A673 (cell line): ENCODE results near the gene TRERF1. TPM values are rescaled to one million over a fixed set of nuclear protein-coding genes. Genes with fewer than 3 reads are reported as not detected.
A peak's percentile ranks its signal among the peaks of the same experiment; 100 is the strongest.

Experiments
- BruUV-seq: library from RNA; stranded (reverse); fragments of 400-500 nt; replicated peaks from 2 replicates; lab custom pipeline; 2021; lab: Mats Ljungman, UMichigan
- CTCF ChIA-PET: fragments of 300-600 bp; sonication (Branson Sonifier 250); formaldehyde crosslinking; loops from one replicate; lab custom pipeline; 2022; ENCODE audit warnings: antibody characterized with exemption; lab: Charles Lee
- POLR2A ChIA-PET: fragments of 300-600 bp; sonication (Branson Sonifier 250); formaldehyde crosslinking; loops from one replicate; lab custom pipeline; 2022; ENCODE audit warnings: antibody characterized with exemption; ENCODE audit not compliant: low non-redundant PET; lab: Charles Lee
- DNase-seq: peaks from one replicate; pipeline ENCODE4 v3.0.0-alpha.2; 2015; ENCODE audit warnings: low spot score
- H3K27ac ChIP-seq: fragments of 200-600 bp; sonication (generic); 2 replicates; pipeline ENCODE4 v1.5.1; 2016; ENCODE audit warnings: mixed run types, low read depth, mild to moderate bottlenecking, mixed read lengths, antibody characterized with exemption, low read length; ENCODE audit not compliant: poor library complexity, severe bottlenecking
- H3K27me3 ChIP-seq: fragments of 200-600 bp; sonication (generic); replicated peaks from 2 replicates; pipeline ENCODE4 v1.6.1; 2017; ENCODE audit warnings: mixed run types, low read depth, mild to moderate bottlenecking, mixed read lengths, antibody characterized with exemption, low read length; ENCODE audit not compliant: insufficient read depth, poor library complexity
- H3K36me3 ChIP-seq: fragments of 200-600 bp; sonication (generic); 2 replicates; pipeline ENCODE4 v1.6.1; 2016; ENCODE audit warnings: mixed run types, mild to moderate bottlenecking, mixed read lengths, antibody characterized with exemption, low read length; ENCODE audit not compliant: insufficient read depth, poor library complexity, severe bottlenecking
- H3K4me1 ChIP-seq: fragments of 200-600 bp; sonication (generic); 2 replicates; pipeline ENCODE4 v1.6.1; 2017; ENCODE audit warnings: mixed run types, mild to moderate bottlenecking, mixed read lengths, antibody characterized with exemption, low read length; ENCODE audit not compliant: insufficient read depth, poor library complexity, severe bottlenecking
- H3K4me3 ChIP-seq: fragments of 200-600 bp; sonication (generic); 2 replicates; pipeline ENCODE4 v1.5.1; 2016; ENCODE audit warnings: low read depth, mixed run types, mild to moderate bottlenecking, mixed read lengths, low read length; ENCODE audit not compliant: poor library complexity, severe bottlenecking
- H3K9me3 ChIP-seq: fragments of 200-600 bp; sonication (generic); 2 replicates; pipeline ENCODE4 v1.6.1; 2016; ENCODE audit warnings: mixed run types, low read depth, mild to moderate bottlenecking, mixed read lengths, antibody characterized with exemption, low read length; ENCODE audit not compliant: poor library complexity, severe bottlenecking
- EZH2 ChIP-seq: fragments of 200-600 bp; sonication (generic); IDR thresholded peaks from 2 replicates; pipeline ENCODE4 v1.6.1; 2017; ENCODE audit warnings: borderline replicate concordance, low read depth, mild to moderate bottlenecking, mixed read lengths, antibody characterized with exemption, low read length; ENCODE audit not compliant: poor library complexity, severe bottlenecking
- intact Hi-C: fragments of 100-400 bp; cut with micrococcal nuclease; formaldehyde crosslinking; loops from one replicate; pipeline ENCODE4 v1.10.0; 2022; ENCODE audit not compliant: unreplicated experiment
- total RNA-seq: library from RNA; stranded (reverse); gene quantifications from 2 replicates; pipeline ENCODE4 v1.2.3, GENCODE V29; 2021
- TF ChIP-seq, protein P1 (sequence below): fragments of 300-800, 200-600 bp; sonication (generic); conservative IDR thresholded peaks from 2 replicates; pipeline ENCODE4 v1.5.1; 2017; ENCODE audit warnings: low read depth, mild to moderate bottlenecking, antibody characterized with exemption, low read length, moderate library complexity, mixed read lengths

The TRERF1 gene
- total RNA-seq, 1 experiment from 2014 or later: 9.5 TPM

DNA sequence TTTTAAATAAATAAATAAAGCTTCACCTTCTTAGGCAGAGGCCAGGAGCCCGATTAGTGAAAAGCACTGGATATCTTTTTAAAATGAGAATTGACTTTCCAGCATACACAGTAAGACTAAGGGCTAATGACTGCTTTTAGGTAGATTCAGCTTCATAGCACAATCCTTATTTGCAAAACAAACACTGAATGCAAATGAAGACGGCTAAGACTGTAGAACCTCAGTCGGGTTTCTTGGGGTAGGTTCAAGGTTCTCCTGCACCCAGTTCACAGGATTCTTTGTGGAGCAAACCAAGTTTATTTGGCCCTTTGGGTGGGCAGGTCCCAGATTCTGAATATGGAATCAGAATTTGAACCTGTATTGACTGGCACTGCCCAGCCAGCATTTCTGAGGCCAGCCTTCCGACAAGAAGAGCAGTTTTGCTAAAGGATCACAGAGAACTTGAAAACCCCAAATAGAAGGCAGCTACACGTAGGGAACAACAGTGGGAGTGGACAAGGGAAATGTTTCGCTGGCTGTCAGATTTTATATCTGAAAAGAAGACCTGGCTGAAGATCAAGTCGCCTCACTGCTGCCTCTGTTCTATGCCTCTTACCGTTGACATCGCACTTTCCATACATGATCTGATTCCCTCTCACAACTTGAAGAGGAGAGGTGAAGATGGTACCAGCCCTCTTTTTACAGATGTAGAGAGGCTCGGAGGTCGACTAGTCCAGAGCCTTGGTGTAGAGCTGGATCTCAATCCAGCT lies 8.2 kb downstream of the TRERF1 start:
- Histone ChIP-seq H3K36me3 (no peaks in the 10 kb centered on the region), H3K4me1 (peaks cover 26% of the 10 kb centered on the region), H3K27ac (peak overlapping the region; percentile 12), H3K9me3 (no peaks in the 10 kb centered on the region), H3K4me3 (no peak overlapping the region), H3K27me3 (no peaks in the 10 kb centered on the region)
- TF ChIP-seq EZH2: no peak
- TF ChIP-seq, protein P1, sequence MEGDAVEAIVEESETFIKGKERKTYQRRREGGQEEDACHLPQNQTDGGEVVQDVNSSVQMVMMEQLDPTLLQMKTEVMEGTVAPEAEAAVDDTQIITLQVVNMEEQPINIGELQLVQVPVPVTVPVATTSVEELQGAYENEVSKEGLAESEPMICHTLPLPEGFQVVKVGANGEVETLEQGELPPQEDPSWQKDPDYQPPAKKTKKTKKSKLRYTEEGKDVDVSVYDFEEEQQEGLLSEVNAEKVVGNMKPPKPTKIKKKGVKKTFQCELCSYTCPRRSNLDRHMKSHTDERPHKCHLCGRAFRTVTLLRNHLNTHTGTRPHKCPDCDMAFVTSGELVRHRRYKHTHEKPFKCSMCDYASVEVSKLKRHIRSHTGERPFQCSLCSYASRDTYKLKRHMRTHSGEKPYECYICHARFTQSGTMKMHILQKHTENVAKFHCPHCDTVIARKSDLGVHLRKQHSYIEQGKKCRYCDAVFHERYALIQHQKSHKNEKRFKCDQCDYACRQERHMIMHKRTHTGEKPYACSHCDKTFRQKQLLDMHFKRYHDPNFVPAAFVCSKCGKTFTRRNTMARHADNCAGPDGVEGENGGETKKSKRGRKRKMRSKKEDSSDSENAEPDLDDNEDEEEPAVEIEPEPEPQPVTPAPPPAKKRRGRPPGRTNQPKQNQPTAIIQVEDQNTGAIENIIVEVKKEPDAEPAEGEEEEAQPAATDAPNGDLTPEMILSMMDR: no peak
- CTCF ChIA-PET: no interaction called here
- DNase-seq: no peak
- POLR2A ChIA-PET: interaction anchor here (0.5 kb wide), 1 partner anchor 9 kb away, joined by 3 read pairs; no protein-coding TSS in a partner anchor
- no TSS peak for BruUV-seq
- intact Hi-C loops: no loop called here

DNA sequence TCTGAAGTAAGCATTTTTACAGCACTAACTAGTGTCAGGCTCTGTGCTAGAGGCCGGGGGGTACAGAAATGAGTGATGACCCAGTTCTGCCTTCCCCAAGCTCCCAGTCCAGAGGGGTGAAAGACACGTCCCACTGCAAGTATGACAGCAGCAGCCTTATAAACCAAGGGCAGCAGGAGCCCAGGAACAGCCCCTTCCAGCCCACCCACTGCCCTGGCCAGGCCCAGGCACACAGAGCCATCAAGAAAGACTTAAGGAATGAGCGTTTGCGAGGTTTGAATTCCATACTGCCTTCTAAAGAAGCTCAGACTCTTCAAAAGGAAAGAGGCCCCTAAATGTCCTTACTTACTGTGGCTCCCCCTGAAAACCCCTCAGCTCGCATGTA lies 10.0 kb downstream of the TRERF1 start:
- CTCF ChIA-PET: interaction anchor here (0.7 to 1.0 kb wide), 2 partner anchors 17 to 106 kb away, joined by 3 read pairs; no protein-coding TSS in a partner anchor
- H3K4me1 ChIP-seq: peaks cover 26% of the 10 kb centered on the region
- no TSS peak for BruUV-seq
- peak overlapping the region; percentile 45 for H3K27ac ChIP-seq
- intact Hi-C loops: no loop called here
- no peak for TF ChIP-seq EZH2
- TF ChIP-seq, protein P1: no peak
- H3K9me3 ChIP-seq: no peaks in the 10 kb centered on the region
- no peak for DNase-seq
- H3K4me3 ChIP-seq: no peak overlapping the region
- H3K27me3 ChIP-seq: no peaks in the 10 kb centered on the region
- POLR2A ChIA-PET: interaction anchor here (0.7 to 1.0 kb wide), 2 partner anchors 10 to 81 kb away, joined by 4 to 9 read pairs; partner anchors contain the start of gene TRERF1
- H3K36me3 ChIP-seq: no peaks in the 10 kb centered on the region

DNA sequence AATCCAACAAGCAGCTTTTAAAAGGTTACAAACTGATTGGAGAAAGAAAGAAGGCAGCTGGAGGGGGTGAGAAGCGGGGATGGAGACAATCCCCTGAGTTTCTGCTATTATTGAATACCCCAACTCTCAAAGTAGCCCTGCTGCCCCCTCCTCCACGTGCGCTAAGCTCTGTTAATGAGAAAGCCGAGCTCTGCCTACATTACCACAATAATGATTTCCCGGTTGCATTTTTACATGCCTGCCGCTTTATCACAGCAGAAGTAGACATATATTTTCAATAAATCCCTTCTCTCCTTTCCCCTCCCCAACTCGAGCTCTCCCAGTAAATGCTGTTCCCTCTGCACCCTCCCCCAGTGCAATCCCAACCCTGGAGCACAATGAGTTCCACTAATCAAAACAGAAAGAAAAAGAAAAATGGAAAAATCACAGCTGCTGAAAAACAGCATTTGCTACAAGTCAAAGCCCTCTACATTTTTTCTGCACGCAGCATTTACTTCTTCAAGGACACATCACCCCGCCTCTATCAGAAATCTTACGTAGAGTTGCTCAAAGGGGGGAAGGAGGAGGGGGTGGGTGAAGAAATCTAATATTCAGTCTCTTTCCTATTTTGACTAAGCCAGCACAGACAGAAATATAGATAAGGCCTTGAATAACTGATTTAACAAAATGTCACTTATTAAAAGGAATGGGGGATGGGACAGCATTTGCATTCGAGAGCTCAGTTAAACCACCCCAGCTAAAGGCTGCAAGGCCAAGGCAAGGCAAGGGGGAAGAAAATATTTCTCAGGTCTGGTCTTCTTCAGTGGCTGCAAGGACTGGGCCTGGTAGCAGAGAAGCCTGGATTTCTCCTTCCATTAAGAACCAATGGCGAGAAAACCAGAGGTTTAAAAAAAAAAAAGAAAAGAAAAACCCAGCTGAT lies 10.7 kb downstream of the TRERF1 start:
- peaks cover 26% of the 10 kb centered on the region for H3K4me1 ChIP-seq
- H3K36me3 ChIP-seq: no peaks in the 10 kb centered on the region
- no peak for TF ChIP-seq EZH2
- TF ChIP-seq, protein P1: no peak
- peak overlapping the region; percentile 45 for H3K27ac ChIP-seq
- POLR2A ChIA-PET: interaction anchor here (0.7 to 0.9 kb wide), 2 partner anchors 80 to 184 kb away, joined by 4 to 9 read pairs; no protein-coding TSS in a partner anchor
- no peak for DNase-seq
- no peaks in the 10 kb centered on the region for H3K9me3 ChIP-seq
- CTCF ChIA-PET: interaction anchor here (1.0 kb wide), 1 partner anchor 107 kb away, joined by 3 read pairs; no protein-coding TSS in a partner anchor
- intact Hi-C loops: no loop called here
- no peaks in the 10 kb centered on the region for H3K27me3 ChIP-seq
- no peak overlapping the region for H3K4me3 ChIP-seq
- no TSS peak for BruUV-seq
